Mesendoderm (in vitro differentiated cells): ENCODE measurements around the gene CCDC30.

Experiments used
- DNase-seq: peaks from one replicate; pipeline ENCODE4 v3.0.0; 2013
- H2AK5ac ChIP-seq: 2 replicates; pipeline ENCODE4 v1.6.1; 2013; ENCODE audit warnings: low read length, inconsistent platforms
- H2BK120ac ChIP-seq: 2 replicates; pipeline ENCODE4 v1.6.1; 2013; ENCODE audit warnings: low read depth, mild to moderate bottlenecking, low read length, moderate library complexity, mixed read lengths
- H2BK15ac ChIP-seq: replicated peaks from 2 replicates; pipeline ENCODE4 v1.6.1; 2013; ENCODE audit warnings: low read depth, mild to moderate bottlenecking, moderate library complexity
- H2BK5ac ChIP-seq: 2 replicates; pipeline ENCODE4 v1.6.1; 2013; ENCODE audit warnings: low read length, inconsistent platforms
- H3K18ac ChIP-seq: 2 replicates; pipeline ENCODE4 v1.6.1; 2013; ENCODE audit warnings: mild to moderate bottlenecking, low read length, mixed read lengths
- H3K23ac ChIP-seq: one replicate; pipeline ENCODE4 v1.6.1; 2013; ENCODE audit warnings: low read length
- H3K27ac ChIP-seq: 2 replicates; pipeline ENCODE4 v1.5.1; 2013; ENCODE audit warnings: low read depth, mild to moderate bottlenecking, inconsistent platforms, low read length, moderate library complexity
- H3K27me3 ChIP-seq: 2 replicates; pipeline ENCODE4 v1.6.1; 2013; ENCODE audit warnings: low read length, control low read depth, mild to moderate bottlenecking, inconsistent platforms; ENCODE audit not compliant: insufficient read depth, poor library complexity
- H3K36me3 ChIP-seq: 2 replicates; pipeline ENCODE4 v1.6.1; 2013; ENCODE audit warnings: low read length, inconsistent platforms; ENCODE audit not compliant: control insufficient read depth, insufficient read depth
- H3K4ac ChIP-seq: one replicate; pipeline ENCODE4 v1.6.1; 2013; ENCODE audit warnings: low read depth, mild to moderate bottlenecking, low read length, moderate library complexity
- H3K4me1 ChIP-seq: 2 replicates; pipeline ENCODE4 v1.6.1; 2013; ENCODE audit warnings: low read depth, low read length, inconsistent platforms; ENCODE audit not compliant: control insufficient read depth
- H3K4me2 ChIP-seq: 2 replicates; pipeline ENCODE4 v1.6.1; 2013; ENCODE audit warnings: low read length
- H3K4me3 ChIP-seq: 2 replicates; pipeline ENCODE4 v1.5.1; 2013; ENCODE audit warnings: mild to moderate bottlenecking, low read length
- H3K56ac ChIP-seq: one replicate; pipeline ENCODE4 v1.6.1; 2013; ENCODE audit warnings: low read length
- H3K79me1 ChIP-seq: 2 replicates; pipeline ENCODE4 v1.6.1; 2013; ENCODE audit warnings: low read length, inconsistent platforms
- H3K79me2 ChIP-seq: 2 replicates; pipeline ENCODE4 v1.6.1; 2013; ENCODE audit warnings: mild to moderate bottlenecking, low read length; ENCODE audit not compliant: control insufficient read depth, insufficient read depth
- H3K9ac ChIP-seq: 2 replicates; pipeline ENCODE4 v1.6.1; 2013; ENCODE audit warnings: low read length, inconsistent platforms
- H4K5ac ChIP-seq: one replicate; pipeline ENCODE4 v1.6.1; 2013; ENCODE audit warnings: low read length
- H4K8ac ChIP-seq: one replicate; pipeline ENCODE4 v1.6.1; 2013; ENCODE audit warnings: low read depth, mild to moderate bottlenecking, control low read depth, low read length, moderate library complexity
- WGBS: extraction: QIAGEN DNeasy Blood & Tissue Kit; methylation state at CpG from one replicate; pipeline ENCODE4 v1.1.7; 2013; ENCODE audit warnings: low lambda C conversion rate, missing lambda C conversion rate; ENCODE audit not compliant: insufficient coverage; ENCODE audit errors: extremely low coverage; 5-methylcytosine and 5-hydroxymethylcytosine counted together

CCDC30 gene

DNA sequence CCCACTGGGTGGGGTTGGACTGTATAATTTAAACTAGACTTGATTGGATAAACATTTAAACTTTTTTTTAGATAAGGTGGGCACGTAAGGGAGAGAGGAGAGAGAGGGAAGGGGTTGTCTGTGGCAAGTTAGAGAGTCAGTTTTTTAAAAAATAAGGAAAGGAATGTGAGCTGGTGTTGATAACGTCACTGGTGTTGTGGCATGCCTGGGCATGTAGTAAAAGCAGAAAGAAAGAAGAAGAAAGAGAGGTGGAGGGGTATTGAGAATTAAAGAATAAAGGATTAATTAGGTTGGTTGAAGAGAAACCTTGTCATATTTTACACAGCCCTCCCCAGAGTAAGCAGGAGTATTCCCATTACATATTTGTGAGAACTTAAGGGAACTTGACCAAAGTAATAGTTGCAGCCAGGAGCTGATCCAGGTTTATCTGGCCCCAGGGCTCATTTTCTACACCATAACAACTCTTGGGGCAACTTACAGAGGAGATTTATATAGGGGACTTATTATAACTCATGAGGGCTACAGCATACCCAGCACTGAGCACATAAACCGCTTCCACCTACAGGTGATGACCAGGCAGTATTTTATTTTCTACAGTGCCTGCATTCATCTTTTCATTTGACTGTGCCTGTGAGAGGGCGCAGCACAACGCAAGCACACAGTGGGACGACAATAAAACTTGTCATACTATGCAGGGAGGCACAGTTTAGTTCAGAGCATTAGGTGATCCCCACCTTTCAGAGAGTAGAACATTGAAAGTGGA lies 70.2 kb downstream of the CCDC30 start:
- no peak overlapping the region for H3K4me3 ChIP-seq
- H2BK5ac ChIP-seq, result no peak overlapping the region
- no peaks in the 10 kb centered on the region for H3K27me3 ChIP-seq
- no peak overlapping the region for H2BK15ac ChIP-seq
- no peak for DNase-seq
- no peaks in the 10 kb centered on the region for H3K79me1 ChIP-seq
- no CpG with 5 or more reads among the region's 6 CpGs for WGBS
- H3K9ac ChIP-seq, result no peak overlapping the region
- H2AK5ac ChIP-seq, result no peak overlapping the region
- H3K79me2 ChIP-seq, result no peaks in the 10 kb centered on the region
- H4K5ac ChIP-seq, result no peak overlapping the region
- H3K23ac ChIP-seq, result no peak overlapping the region
- H3K4ac ChIP-seq, result no peak overlapping the region
- H3K56ac ChIP-seq, result no peak overlapping the region
- H4K8ac ChIP-seq, result no peak overlapping the region
- no peak overlapping the region for H3K27ac ChIP-seq
- no peaks in the 10 kb centered on the region for H3K36me3 ChIP-seq
- no peaks in the 10 kb centered on the region for H3K4me1 ChIP-seq
- H2BK120ac ChIP-seq, result no peak overlapping the region
- H3K18ac ChIP-seq, result no peak overlapping the region
- H3K4me2 ChIP-seq, result no peak overlapping the region

DNA sequence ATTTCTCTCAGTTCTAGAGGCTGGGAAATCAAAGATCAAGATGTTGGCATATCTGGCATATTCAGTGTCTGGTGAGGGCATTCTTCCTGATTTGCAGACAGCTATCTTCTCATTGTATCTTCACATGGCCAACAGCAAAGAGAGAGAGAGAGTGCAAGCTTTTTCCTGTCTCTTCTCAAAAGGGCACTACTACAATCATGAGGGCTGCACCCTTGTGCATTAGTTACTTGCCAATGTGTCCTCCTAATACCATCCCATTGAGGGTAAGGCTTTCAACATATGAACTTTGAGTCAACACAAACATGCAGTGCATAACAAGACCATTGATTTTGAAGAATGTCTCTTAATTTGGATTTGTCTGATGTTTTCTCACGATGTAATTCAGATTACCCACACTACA lies 78.0 kb downstream of the CCDC30 start:
- H4K8ac ChIP-seq, result no peak overlapping the region
- no CpG with 5 or more reads among the region's 1 CpG for WGBS

GRCh38 chr1:42551180-42551579 lies 88.1 kb downstream of the CCDC30 start:
- Histone ChIP-seq H3K9ac (no peak overlapping the region), H3K79me1 (no peaks in the 10 kb centered on the region), H3K4me1 (no peaks in the 10 kb centered on the region), H2BK120ac (no peak overlapping the region), H3K4me2 (no peak overlapping the region), H3K4ac (no peak overlapping the region), H2AK5ac (no peak overlapping the region), H3K79me2 (no peaks in the 10 kb centered on the region), H4K5ac (no peak overlapping the region), H3K18ac (no peak overlapping the region), H3K4me3 (no peak overlapping the region), H3K23ac (no peak overlapping the region), H3K56ac (no peak overlapping the region), H3K27ac (no peak overlapping the region), H2BK5ac (no peak overlapping the region), H2BK15ac (no peak overlapping the region), H3K36me3 (no peaks in the 10 kb centered on the region), H4K8ac (no peak overlapping the region), H3K27me3 (no peaks in the 10 kb centered on the region)
- no CpG with 5 or more reads among the region's 3 CpGs for WGBS
- DNase-seq, result no peak

More for the DNA sequence above, 78.0 kb downstream of the CCDC30 start:
- no peak for DNase-seq
- H3K27me3 ChIP-seq, result no peaks in the 10 kb centered on the region
- H2BK15ac ChIP-seq, result no peak overlapping the region
- no peak overlapping the region for H3K56ac ChIP-seq
- H3K27ac ChIP-seq, result no peak overlapping the region
- no peak overlapping the region for H3K9ac ChIP-seq
- no peak overlapping the region for H2BK5ac ChIP-seq
- H3K79me1 ChIP-seq, result no peaks in the 10 kb centered on the region
- H3K4me3 ChIP-seq, result no peak overlapping the region
- no peaks in the 10 kb centered on the region for H3K79me2 ChIP-seq
- no peak overlapping the region for H3K23ac ChIP-seq
- no peak overlapping the region for H3K4me2 ChIP-seq
- H2BK120ac ChIP-seq, result no peak overlapping the region
- no peaks in the 10 kb centered on the region for H3K36me3 ChIP-seq
- no peak overlapping the region for H4K5ac ChIP-seq
- no peak overlapping the region for H2AK5ac ChIP-seq
- H3K4me1 ChIP-seq, result no peaks in the 10 kb centered on the region
- H3K4ac ChIP-seq, result no peak overlapping the region
- H3K18ac ChIP-seq, result no peak overlapping the region

DNA sequence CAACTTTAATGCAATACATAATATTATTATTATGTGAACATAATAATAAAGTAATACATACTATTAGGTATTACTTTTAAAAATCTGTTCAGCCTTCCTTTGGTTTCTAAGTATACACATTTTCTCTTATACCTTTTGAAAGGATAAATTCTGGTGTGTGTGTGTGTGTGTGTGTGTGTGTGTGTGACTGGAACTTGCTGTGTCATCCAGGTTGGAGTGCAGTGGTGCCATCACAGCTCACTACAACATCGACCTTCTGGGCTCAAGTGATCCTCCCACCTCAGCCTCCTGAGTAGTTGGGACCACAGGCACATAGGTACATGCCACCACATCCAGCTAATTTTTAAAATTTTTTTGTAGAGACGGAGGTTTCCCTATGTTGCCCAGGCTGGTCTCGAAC lies 88.5 kb downstream of the CCDC30 start:
- Histone ChIP-seq H3K4me2 (no peak overlapping the region), H3K36me3 (no peaks in the 10 kb centered on the region), H3K79me2 (no peaks in the 10 kb centered on the region), H3K18ac (no peak overlapping the region), H4K8ac (no peak overlapping the region), H3K56ac (no peak overlapping the region), H3K4ac (no peak overlapping the region), H2BK120ac (no peak overlapping the region), H4K5ac (no peak overlapping the region), H3K4me3 (no peak overlapping the region), H3K9ac (no peak overlapping the region), H3K27ac (no peak overlapping the region), H3K27me3 (no peaks in the 10 kb centered on the region), H2BK15ac (no peak overlapping the region), H2BK5ac (no peak overlapping the region), H2AK5ac (no peak overlapping the region), H3K79me1 (no peaks in the 10 kb centered on the region), H3K4me1 (no peaks in the 10 kb centered on the region), H3K23ac (no peak overlapping the region)
- no CpG with 5 or more reads among the region's 3 CpGs for WGBS
- no peak for DNase-seq

- H3K27ac ChIP-seq, result no peak overlapping the region
Measured at GRCh38 chr1:42552636-42553035, 89.5 kb downstream of the CCDC30 start.

More at GRCh38 chr1:42552636-42553035, 89.5 kb downstream of the CCDC30 start:
- Histone ChIP-seq H2BK120ac (no peak overlapping the region), H3K79me1 (no peaks in the 10 kb centered on the region), H3K4ac (no peak overlapping the region), H3K27me3 (no peaks in the 10 kb centered on the region), H2BK5ac (no peak overlapping the region), H2BK15ac (no peak overlapping the region), H3K4me1 (no peaks in the 10 kb centered on the region), H3K4me3 (no peak overlapping the region), H4K5ac (no peak overlapping the region), H3K4me2 (no peak overlapping the region), H2AK5ac (no peak overlapping the region), H4K8ac (no peak overlapping the region), H3K18ac (no peak overlapping the region), H3K36me3 (no peaks in the 10 kb centered on the region), H3K9ac (no peak overlapping the region), H3K79me2 (no peaks in the 10 kb centered on the region), H3K23ac (no peak overlapping the region), H3K56ac (no peak overlapping the region)
- peak; percentile 2 for DNase-seq
- WGBS, result no CpG with 5 or more reads among the region's 4 CpGs
